Trophoblast cell (in vitro differentiated cells and primary cell): Measurements from ENCODE around the gene SLC7A5.

Experiments
- DNase-seq, 2 donors: peaks; one replicate each; pipeline ENCODE4 v3.0.0-alpha.2; 2016
- H2AFZ ChIP-seq: 2 replicates; pipeline ENCODE4 v1.6.1; 2013; ENCODE audit warnings: low read length, moderate library complexity, mild to moderate bottlenecking; ENCODE audit not compliant: insufficient read depth, poor library complexity
- H2AK5ac ChIP-seq: 2 replicates; pipeline ENCODE4 v1.6.1; 2013; ENCODE audit warnings: mild to moderate bottlenecking, low read length
- H2BK120ac ChIP-seq: 2 replicates; pipeline ENCODE4 v1.6.1; 2013; ENCODE audit warnings: low read length, mild to moderate bottlenecking, moderate library complexity; ENCODE audit not compliant: insufficient read depth, poor library complexity
- H2BK12ac ChIP-seq: 2 replicates; pipeline ENCODE4 v1.6.1; 2013; ENCODE audit warnings: mild to moderate bottlenecking, low read length, moderate library complexity
- H2BK5ac ChIP-seq: 2 replicates; pipeline ENCODE4 v1.6.1; 2013; ENCODE audit warnings: low read length, low read depth, moderate library complexity, mild to moderate bottlenecking; ENCODE audit not compliant: poor library complexity
- H3K14ac ChIP-seq: 2 replicates; pipeline ENCODE4 v1.6.1; 2013; ENCODE audit warnings: mild to moderate bottlenecking, low read length
- H3K18ac ChIP-seq: 2 replicates; pipeline ENCODE4 v1.6.1; 2013; ENCODE audit warnings: mild to moderate bottlenecking, low read length
- H3K23ac ChIP-seq: 2 replicates; pipeline ENCODE4 v1.6.1; 2013; ENCODE audit warnings: low read length
- H3K27ac ChIP-seq: 2 replicates; pipeline ENCODE4 v1.5.1; 2013; ENCODE audit warnings: low read depth, mild to moderate bottlenecking, inconsistent platforms, low read length, moderate library complexity
- H3K27me3 ChIP-seq: 2 replicates; pipeline ENCODE4 v1.6.1; 2013; ENCODE audit warnings: inconsistent platforms, mild to moderate bottlenecking, low read length, moderate library complexity; ENCODE audit not compliant: insufficient read depth
- H3K36me3 ChIP-seq, 2 experiments: 1 replicate in 1 of 2; 2 replicates in 1 of 2; pipeline ENCODE4 v1.6.1; 2013; ENCODE audit warnings: low read length in 2 of 2, mild to moderate bottlenecking in 2 of 2, moderate library complexity in 1 of 2; ENCODE audit not compliant: insufficient read depth in 2 of 2, control insufficient read depth in 1 of 2
- H3K4ac ChIP-seq: 2 replicates; pipeline ENCODE4 v1.6.1; 2013; ENCODE audit warnings: low read depth, mild to moderate bottlenecking, low read length, moderate library complexity
- H3K4me1 ChIP-seq, 2 experiments: 1 replicate in 1 of 2; 2 replicates in 1 of 2; pipeline ENCODE4 v1.6.1; 2013; ENCODE audit warnings: low read length in 2 of 2, mild to moderate bottlenecking in 2 of 2, moderate library complexity in 1 of 2; ENCODE audit not compliant: insufficient read depth in 2 of 2, control insufficient read depth in 1 of 2
- H3K4me2 ChIP-seq: 2 replicates; pipeline ENCODE4 v1.6.1; 2013; ENCODE audit warnings: inconsistent platforms, mild to moderate bottlenecking, low read length, moderate library complexity
- H3K4me3 ChIP-seq: 2 replicates; pipeline ENCODE4 v1.5.1; 2013; ENCODE audit warnings: mild to moderate bottlenecking, low read depth, low read length, inconsistent platforms
- H3K79me1 ChIP-seq: one replicate; pipeline ENCODE4 v1.6.1; 2013; ENCODE audit warnings: low read length
- H3K79me2 ChIP-seq: 2 replicates; pipeline ENCODE4 v1.6.1; 2013; ENCODE audit warnings: low read length, mild to moderate bottlenecking; ENCODE audit not compliant: control insufficient read depth, insufficient read depth, poor library complexity
- H3K9ac ChIP-seq: 2 replicates; pipeline ENCODE4 v1.6.1; 2013; ENCODE audit warnings: mild to moderate bottlenecking, low read length
- H3K9me3 ChIP-seq: 2 replicates; pipeline ENCODE4 v1.6.1; 2013; ENCODE audit warnings: low read depth, mild to moderate bottlenecking, control low read depth, inconsistent platforms, low read length; ENCODE audit not compliant: insufficient read depth
- H4K12ac ChIP-seq: 2 replicates; pipeline ENCODE4 v1.6.1; 2013; ENCODE audit warnings: low read depth, mild to moderate bottlenecking, low read length, moderate library complexity
- H4K8ac ChIP-seq: 2 replicates; pipeline ENCODE4 v1.6.1; 2013; ENCODE audit warnings: low read depth, mild to moderate bottlenecking, low read length, moderate library complexity
- H4K91ac ChIP-seq: one replicate; pipeline ENCODE4 v1.6.1; 2013; ENCODE audit warnings: low read depth, mild to moderate bottlenecking, low read length, moderate library complexity
- WGBS: extraction: QIAGEN DNeasy Blood & Tissue Kit; methylation state at CpG from one replicate; pipeline ENCODE4 v1.1.7; 2013; ENCODE audit warnings: missing lambda C conversion rate; ENCODE audit not compliant: insufficient read length, insufficient coverage; ENCODE audit errors: extremely low coverage; 5-methylcytosine and 5-hydroxymethylcytosine counted together

Gene SLC7A5

DNA sequence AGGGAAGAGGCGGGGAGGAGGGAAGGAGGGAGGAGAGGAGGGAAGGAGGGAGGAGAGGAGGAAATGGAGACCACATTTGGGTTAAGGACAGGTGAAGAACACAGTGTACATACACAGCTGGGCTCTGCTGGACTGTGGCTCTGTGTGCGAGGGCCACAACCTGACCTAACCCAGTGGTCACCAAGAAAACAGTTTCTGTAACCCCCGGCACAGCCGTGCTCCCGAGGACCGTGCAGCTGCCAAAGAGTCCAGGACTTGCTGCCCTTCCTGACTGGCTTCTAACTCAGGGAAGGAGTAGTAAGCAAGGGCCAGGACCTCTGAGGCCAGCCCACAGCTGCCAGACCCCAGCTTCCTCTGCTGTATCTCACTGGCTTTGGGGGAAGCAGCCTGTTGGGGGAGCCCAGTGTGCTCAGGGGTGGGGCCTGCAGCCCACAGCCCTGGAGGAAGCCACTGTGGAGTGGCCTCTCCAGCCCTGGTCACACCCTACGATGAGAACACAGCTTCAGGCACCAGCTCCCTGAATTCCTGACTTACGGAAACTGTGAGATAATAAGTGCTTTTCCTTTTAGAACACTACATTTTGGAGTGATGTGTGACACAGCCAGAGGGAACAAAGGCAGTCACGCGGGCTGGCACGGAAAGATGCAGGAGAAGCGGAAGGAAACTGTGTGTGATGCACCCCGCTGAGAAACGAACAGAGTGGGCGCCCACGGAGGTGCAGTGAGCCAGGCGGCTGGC is 32.3 kb downstream of the SLC7A5 start:
- no peak overlapping the region for H2AK5ac ChIP-seq
- no peak overlapping the region for H2AFZ ChIP-seq
- H3K79me1 ChIP-seq = peaks cover 2% of the 10 kb centered on the region
- no peak overlapping the region for H3K23ac ChIP-seq
- no peak overlapping the region for H3K18ac ChIP-seq
- H3K4me3 ChIP-seq = no peak overlapping the region
- DNase-seq = peak in 1 of 2 donors; percentile 57
- H3K9me3 ChIP-seq = no peaks in the 10 kb centered on the region
- no peak overlapping the region for H3K4me2 ChIP-seq
- H3K4ac ChIP-seq = no peak overlapping the region
- H3K27ac ChIP-seq = no peak overlapping the region
- H2BK12ac ChIP-seq = no peak overlapping the region
- H4K12ac ChIP-seq = no peak overlapping the region
- no peak overlapping the region for H3K14ac ChIP-seq
- WGBS = no CpG with 5 or more reads among the region's 17 CpGs
- no peak overlapping the region for H2BK120ac ChIP-seq
- no peaks in the 10 kb centered on the region for H3K4me1 ChIP-seq
- H2BK5ac ChIP-seq = no peak overlapping the region
- H4K8ac ChIP-seq = no peak overlapping the region
- H4K91ac ChIP-seq = no peak overlapping the region
- H3K27me3 ChIP-seq = no peaks in the 10 kb centered on the region
- peaks cover 98% of the 10 kb centered on the region in 2 experiments for H3K36me3 ChIP-seq
- H3K79me2 ChIP-seq = no peaks in the 10 kb centered on the region
- no peak overlapping the region for H3K9ac ChIP-seq

- H3K27ac ChIP-seq = no peak overlapping the region
- H3K4me3 ChIP-seq = no peak overlapping the region
- H3K14ac ChIP-seq = no peak overlapping the region
- no peak overlapping the region for H3K18ac ChIP-seq
- H3K4ac ChIP-seq = no peak overlapping the region
- no peak overlapping the region for H4K91ac ChIP-seq
- no peak overlapping the region for H3K9ac ChIP-seq
- no peak for DNase-seq
- H3K79me2 ChIP-seq = no peaks in the 10 kb centered on the region
- peaks cover 2% of the 10 kb centered on the region for H3K79me1 ChIP-seq
- no peak overlapping the region for H2BK12ac ChIP-seq
- no peak overlapping the region for H4K8ac ChIP-seq
- H3K4me1 ChIP-seq = no peaks in the 10 kb centered on the region
- H3K27me3 ChIP-seq = no peaks in the 10 kb centered on the region
- H2AK5ac ChIP-seq = no peak overlapping the region
- no peak overlapping the region for H2BK5ac ChIP-seq
- no peak overlapping the region for H2BK120ac ChIP-seq
- no peak overlapping the region for H3K4me2 ChIP-seq
- WGBS = no CpG with 5 or more reads among the region's 17 CpGs
- no peak overlapping the region for H4K12ac ChIP-seq
- H3K9me3 ChIP-seq = no peaks in the 10 kb centered on the region
- H3K23ac ChIP-seq = no peak overlapping the region
- no peak overlapping the region for H2AFZ ChIP-seq
- H3K36me3 ChIP-seq = peaks cover 98% of the 10 kb centered on the region in 2 experiments
These were observed 32.9 kb downstream of the SLC7A5 start for GRCh38 chr16:87836346-87836843.

GRCh38 chr16:87835882-87836331 is 33.4 kb downstream of the SLC7A5 start:
- no peak for DNase-seq
- Histone ChIP-seq H2AFZ (no peak overlapping the region), H3K79me2 (no peaks in the 10 kb centered on the region), H4K12ac (no peak overlapping the region), H4K8ac (no peak overlapping the region), H3K4me1 (no peaks in the 10 kb centered on the region), H3K27ac (no peak overlapping the region), H2BK5ac (no peak overlapping the region), H4K91ac (no peak overlapping the region), H3K4ac (no peak overlapping the region), H3K27me3 (no peaks in the 10 kb centered on the region), H3K9ac (no peak overlapping the region), H3K23ac (no peak overlapping the region), H3K36me3 (peaks cover 98% of the 10 kb centered on the region in 2 experiments), H2BK12ac (no peak overlapping the region), H3K4me2 (no peak overlapping the region), H3K79me1 (peaks cover 2% of the 10 kb centered on the region), H3K18ac (no peak overlapping the region), H2AK5ac (no peak overlapping the region), H3K4me3 (no peak overlapping the region), H3K14ac (no peak overlapping the region), H3K9me3 (no peaks in the 10 kb centered on the region), H2BK120ac (no peak overlapping the region)
- no CpG with 5 or more reads among the region's 20 CpGs for WGBS

- no peaks in the 10 kb centered on the region for H3K4me1 ChIP-seq
- H4K91ac ChIP-seq = no peak overlapping the region
- no peak overlapping the region for H3K18ac ChIP-seq
- no peak overlapping the region for H3K9ac ChIP-seq
- no peak overlapping the region for H2BK5ac ChIP-seq
- peaks cover 5% of the 10 kb centered on the region for H3K9me3 ChIP-seq
- H3K4ac ChIP-seq = no peak overlapping the region
- no peak overlapping the region for H4K12ac ChIP-seq
- H3K23ac ChIP-seq = no peak overlapping the region
- no peaks in the 10 kb centered on the region for H3K79me2 ChIP-seq
- no peak overlapping the region for H3K4me3 ChIP-seq
- H2AFZ ChIP-seq = no peak overlapping the region
- no peak overlapping the region for H2BK12ac ChIP-seq
- no peak overlapping the region for H2BK120ac ChIP-seq
- WGBS = no CpG with 5 or more reads among the region's 24 CpGs
- H3K27me3 ChIP-seq = no peaks in the 10 kb centered on the region
- peaks cover 98% of the 10 kb centered on the region in 2 experiments for H3K36me3 ChIP-seq
- H4K8ac ChIP-seq = no peak overlapping the region
- H3K27ac ChIP-seq = no peak overlapping the region
- no peak overlapping the region for H3K14ac ChIP-seq
- H2AK5ac ChIP-seq = no peak overlapping the region
- H3K79me1 ChIP-seq = no peaks in the 10 kb centered on the region
- DNase-seq = no peak
- H3K4me2 ChIP-seq = no peak overlapping the region
These were observed 34.4 kb downstream of the SLC7A5 start for GRCh38 chr16:87834668-87835473.
